GM12892 (cell line): ENCODE results near the gene TPM3.
A peak's percentile ranks its signal among the peaks of the same experiment; 100 is the strongest.
"Not testable (repeated sequence)": the region's sequence is repeated elsewhere in the genome, so short reads cannot be mapped to it uniquely, and the experiment has no call there.

Experiments
- DNase-seq: peaks from one replicate; pipeline ENCODE4 v3.0.0; 2011; ENCODE audit not compliant: insufficient read length
- FAIRE-seq: peaks from 2 replicates; lab custom pipeline; 2011; peaks lifted over from hg19 to GRCh38; lab: Jason Lieb, UNC
- POLR2A ChIP-seq: IDR thresholded peaks from 2 replicates; pipeline ENCODE4 v1.6.1; 2011; ENCODE audit warnings: low read depth, low read length, control low read depth
- POLR2AphosphoS5 ChIP-seq: IDR thresholded peaks from 2 replicates; pipeline ENCODE4 v1.6.1; 2011; ENCODE audit warnings: low read depth, low read length, control low read depth
- TAF1 ChIP-seq: IDR thresholded peaks from 2 replicates; pipeline ENCODE4 v1.6.1; 2011; ENCODE audit warnings: low read depth, mild to moderate bottlenecking, control low read depth, low read length, borderline replicate concordance

TPM3 gene

DNA sequence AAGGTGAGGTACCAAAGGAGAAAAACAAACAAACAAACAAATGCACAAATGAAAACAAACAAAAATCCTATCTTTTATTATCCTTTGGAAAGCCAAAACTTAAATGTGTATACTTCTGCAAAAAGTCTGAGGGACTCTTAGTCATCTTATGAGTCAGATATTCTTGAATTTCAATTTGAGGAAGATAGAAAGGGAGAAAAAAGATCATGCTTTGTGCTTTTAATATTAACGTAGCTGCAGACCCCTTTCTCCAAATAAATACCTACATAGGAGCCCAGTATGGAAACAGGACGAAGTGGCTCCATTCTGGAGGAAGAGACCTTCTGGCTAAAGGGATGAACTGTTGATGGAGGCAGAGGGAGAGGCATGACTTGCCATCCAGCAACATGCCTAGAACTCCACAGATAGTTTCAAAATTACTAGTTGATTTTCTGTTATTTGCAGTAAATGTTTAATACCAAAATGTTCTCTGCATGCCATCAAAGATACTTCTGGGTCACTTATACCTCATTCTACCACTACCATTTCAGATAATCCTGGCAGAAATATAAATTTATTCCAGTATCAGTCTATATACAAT lies 62.4 kb downstream of the TPM3 start:
- peak; percentile 9 for FAIRE-seq
- no peak for DNase-seq
- no peak for TF ChIP-seq TAF1
- TF ChIP-seq POLR2A = no peak
- no peak for TF ChIP-seq POLR2AphosphoS5

DNA sequence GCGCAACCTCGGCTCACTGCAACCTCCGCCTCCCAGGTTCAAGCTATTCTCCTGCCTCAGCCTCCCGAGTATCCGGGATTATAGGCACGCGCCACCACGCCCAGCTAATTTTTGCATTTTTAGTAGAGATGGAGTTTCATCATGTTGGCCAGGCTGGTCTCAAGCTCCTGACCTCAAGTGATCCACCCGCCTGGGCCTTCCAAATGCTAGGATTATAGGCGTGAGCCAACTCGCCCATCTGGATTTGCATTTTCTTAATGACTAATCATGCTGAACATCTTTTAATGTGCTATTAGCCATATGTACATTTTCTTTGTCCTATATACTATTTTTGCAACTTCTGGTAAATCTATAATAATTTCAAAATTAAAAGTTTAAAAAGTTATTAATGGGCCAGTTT lies 68.7 kb downstream of the TPM3 start:
- not testable (repeated sequence) for FAIRE-seq, DNase-seq

DNA sequence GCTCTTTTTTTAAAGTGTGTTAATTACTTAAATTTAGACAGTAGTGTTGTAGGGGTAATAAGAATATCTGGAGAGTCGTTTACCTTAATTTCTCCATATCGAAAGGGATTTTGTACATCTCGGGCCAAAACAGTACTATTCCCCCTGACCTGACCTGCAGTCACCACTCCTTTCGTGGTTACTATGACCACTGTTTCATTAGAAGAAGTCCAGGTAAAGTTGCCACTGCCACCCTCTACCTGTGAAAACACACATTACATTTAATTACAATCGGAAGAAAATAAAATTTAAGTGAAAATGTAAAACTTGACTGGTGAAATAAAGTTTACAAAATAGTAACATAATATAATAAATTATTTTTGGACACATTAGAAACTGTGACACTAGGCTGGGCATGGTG lies 74.3 kb downstream of the TPM3 start:
- FAIRE-seq (no peak), DNase-seq (no peak)
- TF ChIP-seq POLR2AphosphoS5 (no peak), TAF1 (no peak), POLR2A (no peak)

DNA sequence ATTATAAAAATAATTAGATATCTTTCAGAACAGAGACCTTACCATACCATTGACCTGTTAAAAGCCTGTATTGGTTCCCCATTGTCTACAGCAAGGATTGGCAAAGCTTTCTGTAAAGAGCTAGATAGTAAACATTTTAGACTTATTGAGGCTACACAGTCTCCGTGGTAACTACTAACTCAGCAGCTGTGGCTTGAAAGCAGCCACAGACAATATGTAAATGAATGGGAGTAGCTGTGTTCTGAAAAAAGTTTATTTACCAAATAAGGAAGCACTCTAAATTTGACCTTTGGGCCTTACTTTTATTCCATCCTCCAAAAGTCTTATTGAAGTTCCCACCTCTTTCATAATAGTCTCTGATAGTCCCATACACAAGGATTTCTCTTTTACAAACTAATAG lies 76.7 kb downstream of the TPM3 start:
- FAIRE-seq (no peak), DNase-seq (no peak)
- TF ChIP-seq POLR2AphosphoS5 (no peak), TAF1 (no peak), POLR2A (no peak)
